Measurements from ENCODE around the gene FRG2.
"Not testable (repeated sequence)": the region's sequence is repeated elsewhere in the genome, so short reads cannot be mapped to it uniquely, and the experiment has no call there.

Gene FRG2

DNA sequence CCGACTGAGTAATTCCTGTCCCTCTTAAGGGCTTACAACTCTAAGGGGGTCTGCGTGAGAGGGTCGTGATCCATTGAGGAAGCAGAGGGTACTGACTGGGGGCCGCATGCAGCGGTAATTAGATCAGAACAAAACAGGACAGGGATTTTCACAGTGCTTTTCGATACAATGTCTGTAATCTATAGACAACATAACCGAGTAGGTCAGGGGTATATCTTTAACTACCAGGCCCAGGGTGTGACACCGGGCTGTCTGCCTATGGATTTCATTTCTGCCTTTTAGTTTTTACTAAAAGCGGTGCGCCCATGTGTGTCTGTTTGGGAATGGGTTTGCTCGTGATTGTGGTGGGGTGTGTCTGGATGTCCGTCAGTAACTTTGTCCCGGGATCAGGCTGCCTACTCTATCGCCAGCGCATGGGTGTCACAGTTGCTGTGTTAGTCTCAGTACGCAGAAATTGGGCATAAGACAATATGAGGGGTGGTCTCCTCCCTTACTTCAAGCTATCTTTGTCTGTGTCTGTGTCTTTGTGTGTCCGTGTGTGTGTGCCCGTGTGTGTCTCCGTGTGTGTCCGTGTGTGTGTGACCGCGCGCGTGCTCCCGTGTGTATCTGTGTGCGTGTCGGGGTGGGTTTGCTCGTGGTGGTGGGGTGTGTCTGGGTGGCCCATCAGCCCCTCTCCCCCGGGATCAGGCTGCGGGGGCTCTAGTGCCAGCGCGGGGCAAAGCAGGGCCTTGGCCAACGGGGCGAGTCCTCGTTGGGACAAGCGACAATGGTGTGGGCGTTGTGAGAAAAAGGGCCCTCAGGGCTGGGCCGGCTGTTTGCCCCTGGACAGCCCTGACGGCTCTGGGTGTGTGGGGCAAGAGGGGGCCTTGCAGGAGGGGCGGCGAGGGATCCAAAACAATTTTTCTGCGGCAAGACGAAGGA lies 10.4 kb downstream of the FRG2 start:
- no peak for DNase-seq (ENCODE audit: low read depth)

- no peak for DNase-seq (ENCODE audit: low read depth)
Measured at GRCh38 chr4:190015538-190016368, 11.3 kb downstream of the FRG2 start.

DNA sequence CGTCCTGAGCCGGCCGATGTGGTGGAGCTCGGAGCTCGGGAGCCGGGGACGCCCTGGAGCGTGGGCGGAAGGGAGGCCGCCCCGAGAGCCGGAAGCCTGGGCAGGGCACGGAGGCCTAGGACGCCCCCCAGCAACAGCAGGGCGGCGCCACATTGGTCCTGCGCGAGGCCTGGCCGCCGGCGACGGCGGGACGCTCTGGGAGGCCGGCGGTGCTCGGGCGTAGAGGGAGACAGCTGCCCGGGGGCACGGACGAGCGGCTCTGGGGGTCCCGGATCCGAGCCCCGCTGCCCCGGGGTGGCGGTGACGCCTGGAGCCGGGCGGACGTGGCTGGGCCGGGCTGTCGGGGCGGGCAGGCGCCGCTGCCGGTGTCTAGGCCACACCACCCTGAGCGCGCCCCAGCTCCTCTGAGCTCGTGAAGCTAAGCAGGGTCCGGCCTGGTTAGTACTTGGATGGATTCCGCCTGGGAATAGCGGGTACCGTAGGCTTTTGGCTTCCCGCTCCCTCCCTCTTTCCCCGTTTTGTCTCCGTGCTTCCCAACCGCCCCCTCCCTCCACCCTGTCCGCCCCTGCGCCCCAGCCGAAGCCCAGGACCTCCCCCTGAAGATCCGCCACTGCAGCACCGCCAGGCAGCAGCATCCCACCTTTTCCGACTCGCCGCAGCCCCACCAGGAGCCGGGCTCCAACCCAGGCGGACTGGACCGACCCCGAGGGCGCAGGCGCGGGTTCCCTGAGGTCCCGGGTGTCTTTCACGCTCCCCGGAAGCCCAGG lies 12.1 kb downstream of the FRG2 start:
- no peak for DNase-seq (ENCODE audit: low read depth)

DNA sequence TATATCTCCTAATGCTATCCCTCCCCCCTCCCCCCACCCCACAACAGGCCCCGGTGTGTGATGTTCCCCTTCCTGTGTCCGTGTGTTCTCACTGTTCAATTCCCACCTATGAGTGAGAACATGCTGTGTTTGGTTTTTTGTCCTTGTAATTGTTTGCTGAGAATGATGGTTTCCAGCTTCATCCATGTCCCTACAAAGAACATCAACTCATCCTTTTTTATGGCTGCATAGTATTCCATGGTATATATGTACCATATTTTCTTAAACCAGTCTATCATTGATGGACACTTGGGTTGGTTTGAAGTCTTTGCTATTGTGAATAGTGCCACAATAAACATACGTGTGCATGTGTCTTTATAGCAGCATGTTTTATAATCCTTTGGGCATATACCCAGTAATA lies 37.1 kb downstream of the FRG2 start:
- DNase-seq (ENCODE audit: low read depth), result not testable (repeated sequence)

- DNase-seq (ENCODE audit: low read depth), result no peak
Measured at GRCh38 chr4:189988877-189989431, 38.1 kb downstream of the FRG2 start.

- DNase-seq (ENCODE audit: low read depth), result not testable (repeated sequence)
Measured at GRCh38 chr4:189985651-189986243, 41.3 kb downstream of the FRG2 start.

- DNase-seq (ENCODE audit: low read depth), result not testable (repeated sequence)
Measured at GRCh38 chr4:189984661-189985060, 42.4 kb downstream of the FRG2 start.

DNA sequence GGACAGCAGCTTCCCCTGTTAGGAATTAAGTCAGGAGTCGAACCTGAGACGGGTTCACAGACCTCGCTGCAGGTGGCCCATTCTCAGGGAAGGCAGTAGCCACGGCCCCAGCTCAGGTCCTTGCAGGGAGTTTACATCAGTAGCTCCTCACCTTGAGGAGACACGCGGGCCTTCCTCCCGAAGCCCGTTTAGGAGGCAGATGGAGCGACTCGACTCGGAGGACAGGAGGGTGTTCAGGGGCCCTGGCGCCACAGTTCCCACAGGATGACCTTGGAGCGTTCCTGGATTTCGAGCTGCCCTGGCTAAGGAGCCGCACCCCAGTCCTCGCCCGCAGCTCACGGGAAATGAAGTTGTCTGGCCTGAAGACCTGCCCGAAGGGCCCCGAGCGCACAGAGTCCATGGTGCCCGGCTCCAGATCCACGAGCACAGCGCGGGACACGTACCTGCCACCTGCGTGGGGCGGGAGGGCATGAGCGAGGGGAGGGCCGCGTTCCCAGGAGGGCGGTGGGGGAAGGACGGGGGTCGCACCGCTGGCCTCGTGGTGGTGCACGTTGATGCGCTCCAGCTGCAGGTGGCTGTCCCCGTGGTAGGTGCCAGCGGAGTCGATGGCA lies 43.0 kb downstream of the FRG2 start:
- not testable (repeated sequence) for DNase-seq (ENCODE audit: low read depth)

- DNase-seq (ENCODE audit: low read depth), result no peak
Measured at GRCh38 chr4:189981970-189982369, 45.1 kb downstream of the FRG2 start.

- not testable (repeated sequence) for DNase-seq (ENCODE audit: low read depth)
Measured at GRCh38 chr4:189980292-189980691, 46.8 kb downstream of the FRG2 start.

GRCh38 chr4:189979196-189980047 lies 47.6 kb downstream of the FRG2 start:
- no peak for DNase-seq (ENCODE audit: low read depth)
